Activated T-helper 1 cell treated with anti-CD3 and anti-CD28 coated beads, Interleukin-12 subunit alpha, Interleukin-12 subunit beta, Interleukin-2, Interleukin-4 antibody, amounts not matched to agents 30 ng/mL and 10 ng/mL and 1 ng/mL, durations not matched to agents 14 hours and 24 hours and 36 hours (primary cell): Measurements from ENCODE around the gene HAGH. TPM values are rescaled to one million over a fixed set of nuclear protein-coding genes. Genes with fewer than 3 reads are reported as not detected.

Experiments
- DNase-seq: peaks from one replicate; pipeline ENCODE4 v3.0.0; 2021; ENCODE audit warnings: low spot score
- H3K27ac Mint-ChIP-seq: one replicate; pipeline ENCODE4 v1.8.0; 2021; ENCODE audit warnings: mild to moderate bottlenecking, mixed read lengths
- H3K27me3 Mint-ChIP-seq: one replicate; pipeline ENCODE4 v1.8.0; 2022; ENCODE audit warnings: mild to moderate bottlenecking, moderate library complexity, mixed read lengths; ENCODE audit not compliant: insufficient read depth
- H3K36me3 Mint-ChIP-seq: one replicate; pipeline ENCODE4 v1.8.0; 2021; ENCODE audit warnings: low read depth, mixed read lengths
- H3K4me1 Mint-ChIP-seq: one replicate; pipeline ENCODE4 v1.8.0; 2021; ENCODE audit warnings: low read depth, mixed read lengths
- H3K4me3 Mint-ChIP-seq: one replicate; pipeline ENCODE4 v1.8.0; 2021; ENCODE audit warnings: mild to moderate bottlenecking, moderate library complexity, mixed read lengths
- H3K9me3 Mint-ChIP-seq: one replicate; pipeline ENCODE4 v1.8.0; 2021; ENCODE audit warnings: mixed read lengths
- intact Hi-C: fragments of 100-400 bp; cut with micrococcal nuclease; formaldehyde crosslinking; loops from one replicate; pipeline ENCODE4 v1.15.1; 2024
- total RNA-seq: library from RNA; stranded (reverse); gene quantifications from 2 replicates; pipeline ENCODE4 v1.2.3, GENCODE V29; 2022

HAGH gene
- total RNA-seq, 1 donor from 2014 or later = 58.7 TPM

- no peak overlapping the region for H3K27ac Mint-ChIP-seq
- H3K36me3 Mint-ChIP-seq = peaks cover 2% of the 10 kb centered on the region
- no peak for DNase-seq
- H3K27me3 Mint-ChIP-seq = no peaks in the 10 kb centered on the region
- intact Hi-C loops = no loop called here
- H3K4me1 Mint-ChIP-seq = no peaks in the 10 kb centered on the region
- peaks cover 5% of the 10 kb centered on the region for H3K9me3 Mint-ChIP-seq
- no peak overlapping the region for H3K4me3 Mint-ChIP-seq
Observed at GRCh38 chr16:1792836-1793577, 33.6 kb downstream of the HAGH start.

- DNase-seq = no peak
- Mint-ChIP-seq H3K36me3 (peaks cover 2% of the 10 kb centered on the region), H3K27ac (no peak overlapping the region), H3K4me1 (no peaks in the 10 kb centered on the region), H3K9me3 (peaks cover 4% of the 10 kb centered on the region), H3K27me3 (no peaks in the 10 kb centered on the region), H3K4me3 (no peak overlapping the region)
- intact Hi-C loops = no loop called here
Observed at GRCh38 chr16:1791943-1792812, 34.4 kb downstream of the HAGH start.

GRCh38 chr16:1791256-1791942 is 35.2 kb downstream of the HAGH start:
- Mint-ChIP-seq H3K4me3 (no peak overlapping the region), H3K9me3 (no peaks in the 10 kb centered on the region), H3K4me1 (no peaks in the 10 kb centered on the region), H3K27me3 (no peaks in the 10 kb centered on the region), H3K27ac (no peak overlapping the region), H3K36me3 (peaks cover 2% of the 10 kb centered on the region)
- intact Hi-C loops = no loop called here
- no peak for DNase-seq

- Mint-ChIP-seq H3K4me1 (no peaks in the 10 kb centered on the region), H3K36me3 (peaks cover 2% of the 10 kb centered on the region), H3K27ac (no peak overlapping the region), H3K4me3 (no peak overlapping the region), H3K9me3 (no peaks in the 10 kb centered on the region), H3K27me3 (no peaks in the 10 kb centered on the region)
- DNase-seq = no peak
- intact Hi-C loops = no loop called here
Observed at GRCh38 chr16:1790611-1791255, 35.9 kb downstream of the HAGH start.

- Mint-ChIP-seq H3K4me1 (no peaks in the 10 kb centered on the region), H3K4me3 (no peak overlapping the region), H3K27ac (no peak overlapping the region), H3K27me3 (no peaks in the 10 kb centered on the region), H3K9me3 (no peaks in the 10 kb centered on the region), H3K36me3 (peaks cover 2% of the 10 kb centered on the region)
- DNase-seq = no peak
- intact Hi-C loops = no loop called here
Observed at GRCh38 chr16:1790261-1790610, 36.4 kb downstream of the HAGH start.

GRCh38 chr16:1789643-1790045 is 37.0 kb downstream of the HAGH start:
- Mint-ChIP-seq H3K27ac (no peak overlapping the region), H3K27me3 (no peaks in the 10 kb centered on the region), H3K4me3 (no peak overlapping the region), H3K9me3 (no peaks in the 10 kb centered on the region), H3K36me3 (peaks cover 2% of the 10 kb centered on the region), H3K4me1 (no peaks in the 10 kb centered on the region)
- no peak for DNase-seq
- intact Hi-C loops = loop anchor here (10.0 kb wide), 1 partner anchor 745 kb away; the partner anchor contains the start of genes CEMP1 and PDPK1

- H3K4me1 Mint-ChIP-seq = no peaks in the 10 kb centered on the region
- DNase-seq = no peak
- no peak overlapping the region for H3K4me3 Mint-ChIP-seq
- no peak overlapping the region for H3K27ac Mint-ChIP-seq
- H3K36me3 Mint-ChIP-seq = peaks cover 2% of the 10 kb centered on the region
- no peaks in the 10 kb centered on the region for H3K9me3 Mint-ChIP-seq
- intact Hi-C loops = loop anchor here (10.0 kb wide), 1 partner anchor 746 kb away; the partner anchor contains the start of genes CEMP1 and PDPK1
- no peaks in the 10 kb centered on the region for H3K27me3 Mint-ChIP-seq
Observed at GRCh38 chr16:1788708-1789100, 37.9 kb downstream of the HAGH start.

GRCh38 chr16:1788095-1788707 is 38.4 kb downstream of the HAGH start:
- H3K27ac Mint-ChIP-seq = no peak overlapping the region
- H3K27me3 Mint-ChIP-seq = no peaks in the 10 kb centered on the region
- intact Hi-C loops = loop anchor here (10.0 kb wide), 1 partner anchor 747 kb away; the partner anchor contains the start of genes CEMP1 and PDPK1
- H3K4me1 Mint-ChIP-seq = no peaks in the 10 kb centered on the region
- H3K4me3 Mint-ChIP-seq = no peak overlapping the region
- DNase-seq = no peak
- no peaks in the 10 kb centered on the region for H3K9me3 Mint-ChIP-seq
- H3K36me3 Mint-ChIP-seq = peaks cover 4% of the 10 kb centered on the region

- intact Hi-C loops = loop anchor here (10.0 kb wide), 1 partner anchor 747 kb away; the partner anchor contains the start of genes CEMP1 and PDPK1
- DNase-seq = no peak
- no peak overlapping the region for H3K4me3 Mint-ChIP-seq
Observed at GRCh38 chr16:1787322-1788094, 39.1 kb downstream of the HAGH start.

GRCh38 chr16:1787056-1787321 is 39.6 kb downstream of the HAGH start:
- H3K27me3 Mint-ChIP-seq = no peaks in the 10 kb centered on the region
- intact Hi-C loops = loop anchor here (10.0 kb wide), 1 partner anchor 748 kb away; the partner anchor contains the start of genes CEMP1 and PDPK1
- H3K36me3 Mint-ChIP-seq = peaks cover 4% of the 10 kb centered on the region
- no peak for DNase-seq
- H3K4me1 Mint-ChIP-seq = no peaks in the 10 kb centered on the region
- H3K27ac Mint-ChIP-seq = no peak overlapping the region
- H3K9me3 Mint-ChIP-seq = no peaks in the 10 kb centered on the region
- H3K4me3 Mint-ChIP-seq = no peak overlapping the region

More at GRCh38 chr16:1787322-1788094, 39.1 kb downstream of the HAGH start:
- H3K4me1 Mint-ChIP-seq = no peaks in the 10 kb centered on the region
- H3K27ac Mint-ChIP-seq = no peak overlapping the region
- H3K9me3 Mint-ChIP-seq = no peaks in the 10 kb centered on the region
- H3K27me3 Mint-ChIP-seq = no peaks in the 10 kb centered on the region
- peaks cover 4% of the 10 kb centered on the region for H3K36me3 Mint-ChIP-seq

- H3K4me3 Mint-ChIP-seq = no peak overlapping the region
- peaks cover 4% of the 10 kb centered on the region for H3K36me3 Mint-ChIP-seq
- no peak overlapping the region for H3K27ac Mint-ChIP-seq
- intact Hi-C loops = loop anchor here (10.0 kb wide), 1 partner anchor 748 kb away; the partner anchor contains the start of genes CEMP1 and PDPK1
- no peaks in the 10 kb centered on the region for H3K4me1 Mint-ChIP-seq
- H3K9me3 Mint-ChIP-seq = no peaks in the 10 kb centered on the region
- H3K27me3 Mint-ChIP-seq = no peaks in the 10 kb centered on the region
- no peak for DNase-seq
Observed at GRCh38 chr16:1786242-1787055, 40.2 kb downstream of the HAGH start.
